Measurements from ENCODE around the gene DEPDC1. TPM values are rescaled to one million over a fixed set of nuclear protein-coding genes. Genes with fewer than 3 reads are reported as not detected.

The DEPDC1 gene
- total and polyA plus RNA-seq, 11 donors = 0.04 to 4.2 (median 0.46) TPM; not detected in 1

DNA sequence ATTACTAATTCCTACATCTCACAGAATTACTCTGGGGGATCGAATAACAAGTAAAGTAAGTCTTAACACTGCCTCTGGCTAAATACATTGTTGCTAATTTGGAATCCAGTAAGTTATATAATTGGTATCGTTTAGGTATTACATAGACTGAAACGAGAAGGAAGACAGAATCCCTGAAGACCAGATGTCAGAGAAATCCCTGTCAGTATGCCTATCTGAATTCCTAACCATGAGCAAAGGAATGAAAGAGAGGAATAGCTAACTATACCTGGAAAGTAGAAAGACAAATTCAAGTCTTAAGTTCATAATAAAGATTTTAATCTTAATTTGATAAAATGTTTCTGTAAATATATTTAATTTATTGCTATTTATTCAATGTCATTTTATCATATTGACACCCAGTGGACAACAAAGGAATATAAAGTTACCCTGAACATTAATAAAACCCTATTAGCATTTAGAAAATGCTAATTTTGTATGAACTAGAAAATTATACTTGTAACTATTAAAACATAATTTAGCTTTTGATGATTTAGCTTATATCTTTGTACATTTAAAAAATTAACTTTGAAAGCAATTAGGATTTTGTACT is 11.4 kb downstream of the DEPDC1 start:
- Histone ChIP-seq H3K27me3 (no peaks in the 10 kb centered on the region), H3K9me3 (no peaks in the 10 kb centered on the region), H3K36me3 (peaks cover 0 to 6% (median 0%) of the 10 kb centered on the region in 9 donors), H3K27ac (no peak overlapping the region), H3K4me3 (no peak overlapping the region), H3K4me1 (no peaks in the 10 kb centered on the region)
- TF ChIP-seq, protein P1, sequence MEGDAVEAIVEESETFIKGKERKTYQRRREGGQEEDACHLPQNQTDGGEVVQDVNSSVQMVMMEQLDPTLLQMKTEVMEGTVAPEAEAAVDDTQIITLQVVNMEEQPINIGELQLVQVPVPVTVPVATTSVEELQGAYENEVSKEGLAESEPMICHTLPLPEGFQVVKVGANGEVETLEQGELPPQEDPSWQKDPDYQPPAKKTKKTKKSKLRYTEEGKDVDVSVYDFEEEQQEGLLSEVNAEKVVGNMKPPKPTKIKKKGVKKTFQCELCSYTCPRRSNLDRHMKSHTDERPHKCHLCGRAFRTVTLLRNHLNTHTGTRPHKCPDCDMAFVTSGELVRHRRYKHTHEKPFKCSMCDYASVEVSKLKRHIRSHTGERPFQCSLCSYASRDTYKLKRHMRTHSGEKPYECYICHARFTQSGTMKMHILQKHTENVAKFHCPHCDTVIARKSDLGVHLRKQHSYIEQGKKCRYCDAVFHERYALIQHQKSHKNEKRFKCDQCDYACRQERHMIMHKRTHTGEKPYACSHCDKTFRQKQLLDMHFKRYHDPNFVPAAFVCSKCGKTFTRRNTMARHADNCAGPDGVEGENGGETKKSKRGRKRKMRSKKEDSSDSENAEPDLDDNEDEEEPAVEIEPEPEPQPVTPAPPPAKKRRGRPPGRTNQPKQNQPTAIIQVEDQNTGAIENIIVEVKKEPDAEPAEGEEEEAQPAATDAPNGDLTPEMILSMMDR (IDR thresholded peaks at IDR 0.05) = no peak
- TF ChIP-seq POLR2A (IDR thresholded peaks at IDR 0.05) = no peak
- 55 to 72% (median 68%) methylated on average over 3 of the region's 3 CpGs for WGBS, 4 donors
- ATAC-seq (no peak), DNase-seq (no peak)
- intact Hi-C loops (cut with DNase I) = no loop called here

DNA sequence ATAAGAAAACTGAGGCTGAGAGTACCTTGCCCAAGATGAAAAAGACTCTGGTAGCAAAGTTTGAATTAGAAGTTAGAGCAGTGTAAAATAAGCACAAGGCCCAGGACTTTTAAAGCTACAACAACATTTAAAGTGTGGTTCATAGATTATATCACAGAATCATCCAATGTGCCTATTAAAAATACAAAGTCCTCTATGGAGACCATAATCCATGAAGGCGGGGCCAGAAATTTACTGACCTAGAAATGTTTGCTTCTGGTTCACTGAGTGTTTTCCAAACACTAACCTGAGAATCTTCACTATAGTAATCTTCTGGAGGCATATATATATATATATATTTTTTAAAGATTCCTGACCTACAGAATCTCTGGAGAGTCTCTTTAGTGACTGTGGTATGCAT is 12.3 kb downstream of the DEPDC1 start:
- Histone ChIP-seq H3K27me3 (no peaks in the 10 kb centered on the region), H3K36me3 (peaks cover 0 to 6% (median 0%) of the 10 kb centered on the region in 9 donors), H3K4me3 (no peak overlapping the region), H3K27ac (no peak overlapping the region), H3K4me1 (no peaks in the 10 kb centered on the region), H3K9me3 (no peaks in the 10 kb centered on the region)
- intact Hi-C loops (cut with DNase I) = no loop called here
- no peak for DNase-seq
- ATAC-seq = no peak
- 96 to 100% (median 97%) methylated on average over 1 of the region's 1 CpG for WGBS, 4 donors
- TF ChIP-seq, protein P1 (IDR thresholded peaks at IDR 0.05) = no peak
- no peak for TF ChIP-seq POLR2A (IDR thresholded peaks at IDR 0.05)

DNA sequence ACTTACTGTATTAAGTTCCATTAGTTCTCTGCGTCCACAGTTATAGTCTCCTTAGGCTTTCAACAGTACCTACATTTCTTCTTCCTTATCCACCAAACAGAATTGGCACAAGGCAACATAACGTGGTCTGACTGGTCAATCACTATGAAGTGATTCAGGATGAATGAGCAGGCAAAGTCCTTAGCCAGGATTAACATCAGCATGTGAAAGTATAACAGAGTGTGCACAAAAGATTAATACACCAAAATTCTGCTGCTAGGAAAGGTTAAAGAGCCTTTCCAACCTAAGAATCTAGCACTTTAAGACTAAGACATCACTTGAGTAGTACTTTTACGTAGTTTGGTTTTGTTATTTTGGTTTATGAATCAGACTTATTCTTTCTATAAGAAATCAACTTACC is 15.8 kb downstream of the DEPDC1 start:
- 95 to 97% (median 96%) methylated on average over 3 of the region's 3 CpGs for WGBS, 4 donors
- Histone ChIP-seq H3K9me3 (no peaks in the 10 kb centered on the region), H3K27me3 (no peaks in the 10 kb centered on the region), H3K36me3 (peaks cover 0 to 11% (median 0%) of the 10 kb centered on the region in 9 donors), H3K4me1 (no peaks in the 10 kb centered on the region), H3K4me3 (no peak overlapping the region), H3K27ac (no peak overlapping the region)
- intact Hi-C loops (cut with DNase I) = no loop called here
- DNase-seq (no peak), ATAC-seq (no peak)
- no peak for TF ChIP-seq POLR2A (IDR thresholded peaks at IDR 0.05)
- TF ChIP-seq, protein P1 (IDR thresholded peaks at IDR 0.05) = no peak

DNA sequence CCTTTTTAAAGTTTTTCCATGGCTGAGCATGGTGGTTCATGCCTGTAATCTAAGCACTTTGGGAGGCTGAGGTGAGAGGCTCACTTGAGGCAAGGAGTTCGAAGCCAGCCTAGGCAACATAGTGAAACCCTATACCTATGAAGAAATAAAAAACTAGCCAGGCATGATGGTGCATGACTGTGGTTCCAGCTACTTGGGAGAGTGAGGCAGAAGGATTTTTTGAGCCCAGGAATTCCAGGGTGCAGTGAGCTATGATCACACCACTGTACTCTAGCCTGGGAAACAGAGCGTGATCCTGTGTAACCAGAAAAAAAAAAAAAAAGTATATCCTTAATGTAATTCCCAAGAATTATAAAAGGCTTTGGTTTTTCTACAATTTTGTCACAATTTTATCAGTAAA is 17.4 kb downstream of the DEPDC1 start:
- 95 to 100% (median 99%) methylated on average over 2 of the region's 2 CpGs for WGBS, 4 donors
- Histone ChIP-seq H3K27ac (no peak overlapping the region), H3K27me3 (no peaks in the 10 kb centered on the region), H3K4me1 (no peaks in the 10 kb centered on the region), H3K36me3 (peaks cover 0 to 11% (median 0%) of the 10 kb centered on the region in 9 donors), H3K4me3 (no peak overlapping the region), H3K9me3 (no peaks in the 10 kb centered on the region)
- intact Hi-C loops (cut with DNase I) = loop anchor here in 3 of 10 donors (10.0 kb wide), 2 partner anchors 115 to 1245 kb away; no protein-coding TSS in a partner anchor
- TF ChIP-seq POLR2A (IDR thresholded peaks at IDR 0.05) = no peak
- TF ChIP-seq, protein P1 (IDR thresholded peaks at IDR 0.05) = no peak
- ATAC-seq (no peak), DNase-seq (no peak)

Data from heart left ventricle (tissue), 16 donors.